Ovary (tissue), 3 donors: ENCODE data around the gene RNH1.

Experiments used
- CTCF ChIP-seq, 3 donors: fragments of 450-650 bp in 2 of 3; fragments of 200-600 bp in 1 of 3; IDR thresholded peaks; one replicate each; pipeline versions ENCODE4 v1.5.1 to v1.8.0; 2016 to 2022; ENCODE audit warnings: antibody characterized with exemption in 3 of 3, mild to moderate bottlenecking in 1 of 3
- EP300 ChIP-seq: sonication (generic); formaldehyde crosslinking; IDR thresholded peaks from one replicate; pipeline ENCODE4 v1.6.1; 2017; ENCODE audit warnings: antibody characterized with exemption
- donor health status: DM: no; HTN: no; CAD: no.

GRCh38 chr11:475941-476340, 31.1 kb downstream of the RNH1 start:
- TF ChIP-seq CTCF (IDR thresholded peaks at IDR 0.05) (no peak), EP300 (no peak)
